BE2C (cell line): Measurements from ENCODE around the gene SPO11.

Experiments
- DNase-seq: peaks from one replicate; pipeline ENCODE4 v3.0.0-alpha.2; 2020
- H3K27me3 ChIP-seq: fragments of 250-450 bp; sonication (Bioruptor Pico); 2 replicates; pipeline ENCODE4 v1.5.1; 2020; ENCODE audit warnings: mild to moderate bottlenecking
- H3K36me3 ChIP-seq: fragments of 250-450 bp; sonication (Bioruptor Pico); 2 replicates; pipeline ENCODE4 v1.5.1; 2020; ENCODE audit warnings: mild to moderate bottlenecking
- H3K4me1 ChIP-seq: fragments of 250-450 bp; sonication (Bioruptor Pico); 2 replicates; pipeline ENCODE4 v1.5.1; 2020
- H3K4me3 ChIP-seq: 2 replicates; pipeline ENCODE4 v1.5.1; 2011; ENCODE audit warnings: low read depth, low read length
- H3K9me3 ChIP-seq: fragments of 250-450 bp; sonication (Bioruptor Pico); 2 replicates; pipeline ENCODE4 v1.5.1; 2020
- CTCF ChIP-seq: IDR thresholded peaks from 2 replicates; pipeline ENCODE4 v1.5.1; 2012; ENCODE audit warnings: mild to moderate bottlenecking, low read depth, low read length

Gene SPO11

GRCh38 chr20:57313230-57313629, 16.4 kb upstream of the SPO11 start:
- Histone ChIP-seq H3K27me3 (peaks cover 9% of the 10 kb centered on the region), H3K9me3 (no peaks in the 10 kb centered on the region), H3K36me3 (no peaks in the 10 kb centered on the region), H3K4me1 (no peaks in the 10 kb centered on the region), H3K4me3 (no peak overlapping the region)
- TF ChIP-seq CTCF, result no peak
- DNase-seq, result no peak

GRCh38 chr20:57313951-57314350, 15.7 kb upstream of the SPO11 start:
- peaks cover 9% of the 10 kb centered on the region for H3K27me3 ChIP-seq
- no peak for TF ChIP-seq CTCF
- no peaks in the 10 kb centered on the region for H3K9me3 ChIP-seq
- DNase-seq, result no peak
- no peaks in the 10 kb centered on the region for H3K4me1 ChIP-seq
- no peaks in the 10 kb centered on the region for H3K36me3 ChIP-seq
- H3K4me3 ChIP-seq, result no peak overlapping the region

GRCh38 chr20:57315083-57315975, 14.3 kb upstream of the SPO11 start:
- peaks cover 9% of the 10 kb centered on the region for H3K27me3 ChIP-seq
- H3K9me3 ChIP-seq, result no peaks in the 10 kb centered on the region
- no peak for TF ChIP-seq CTCF
- H3K36me3 ChIP-seq, result no peaks in the 10 kb centered on the region
- H3K4me1 ChIP-seq, result no peaks in the 10 kb centered on the region
- DNase-seq, result no peak
- H3K4me3 ChIP-seq, result no peak overlapping the region

- no peaks in the 10 kb centered on the region for H3K4me1 ChIP-seq
- DNase-seq, result no peak
- no peaks in the 10 kb centered on the region for H3K9me3 ChIP-seq
- TF ChIP-seq CTCF, result no peak
- H3K36me3 ChIP-seq, result no peaks in the 10 kb centered on the region
- H3K4me3 ChIP-seq, result no peak overlapping the region
- H3K27me3 ChIP-seq, result peaks cover 9% of the 10 kb centered on the region
These were observed 13.6 kb upstream of the SPO11 start for GRCh38 chr20:57315976-57316480.

GRCh38 chr20:57316795-57317201, 12.8 kb upstream of the SPO11 start:
- Histone ChIP-seq H3K36me3 (no peaks in the 10 kb centered on the region), H3K27me3 (peaks cover 9% of the 10 kb centered on the region), H3K4me3 (no peak overlapping the region), H3K9me3 (no peaks in the 10 kb centered on the region), H3K4me1 (no peaks in the 10 kb centered on the region)
- no peak for TF ChIP-seq CTCF
- no peak for DNase-seq

- no peak overlapping the region for H3K4me3 ChIP-seq
- no peaks in the 10 kb centered on the region for H3K9me3 ChIP-seq
- H3K27me3 ChIP-seq, result peaks cover 9% of the 10 kb centered on the region
- no peak for TF ChIP-seq CTCF
- H3K36me3 ChIP-seq, result no peaks in the 10 kb centered on the region
- no peak for DNase-seq
- no peaks in the 10 kb centered on the region for H3K4me1 ChIP-seq
These were observed 12.3 kb upstream of the SPO11 start for GRCh38 chr20:57317316-57317788.
